Measurements from ENCODE around the gene PNKD.
"Not testable (repeated sequence)": the region's sequence is repeated elsewhere in the genome, so short reads cannot be mapped to it uniquely, and the experiment has no call there.

Gene PNKD

DNA sequence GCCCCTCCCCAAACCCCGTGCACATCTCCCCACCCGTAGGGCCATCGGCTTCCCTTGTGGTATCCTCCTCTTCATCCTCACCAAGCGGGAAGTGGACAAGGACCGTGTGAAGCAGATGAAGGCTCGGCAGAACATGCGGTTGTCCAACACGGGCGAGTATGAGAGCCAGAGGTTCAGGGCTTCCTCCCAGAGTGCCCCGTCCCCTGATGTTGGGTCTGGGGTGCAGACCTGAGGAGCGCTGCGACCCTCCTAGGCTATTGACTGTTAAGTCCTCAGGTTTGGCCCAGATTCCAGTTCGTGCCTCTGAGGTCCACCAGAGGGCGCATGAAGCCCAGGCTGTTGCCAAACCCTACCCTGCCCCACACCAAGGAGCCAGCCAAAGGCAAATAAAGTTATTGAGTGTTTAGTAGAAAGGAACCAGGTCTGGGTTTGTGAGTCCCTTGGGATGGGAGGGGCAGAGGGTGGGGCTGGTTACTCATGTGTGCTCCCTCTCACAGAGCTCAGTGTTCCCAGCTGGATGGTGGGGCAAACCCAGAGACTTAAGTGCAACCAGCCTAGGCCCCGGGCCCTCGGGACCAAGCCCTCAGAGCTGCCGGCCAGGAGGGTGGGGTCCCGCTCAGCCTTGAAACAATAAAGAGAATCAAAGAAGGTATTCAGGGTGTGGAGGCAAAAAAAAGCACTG is 2.4 kb downstream of the PNKD start:
- DNase-seq (ENCODE audit: low read depth, low spot score): peak; percentile 68

DNA sequence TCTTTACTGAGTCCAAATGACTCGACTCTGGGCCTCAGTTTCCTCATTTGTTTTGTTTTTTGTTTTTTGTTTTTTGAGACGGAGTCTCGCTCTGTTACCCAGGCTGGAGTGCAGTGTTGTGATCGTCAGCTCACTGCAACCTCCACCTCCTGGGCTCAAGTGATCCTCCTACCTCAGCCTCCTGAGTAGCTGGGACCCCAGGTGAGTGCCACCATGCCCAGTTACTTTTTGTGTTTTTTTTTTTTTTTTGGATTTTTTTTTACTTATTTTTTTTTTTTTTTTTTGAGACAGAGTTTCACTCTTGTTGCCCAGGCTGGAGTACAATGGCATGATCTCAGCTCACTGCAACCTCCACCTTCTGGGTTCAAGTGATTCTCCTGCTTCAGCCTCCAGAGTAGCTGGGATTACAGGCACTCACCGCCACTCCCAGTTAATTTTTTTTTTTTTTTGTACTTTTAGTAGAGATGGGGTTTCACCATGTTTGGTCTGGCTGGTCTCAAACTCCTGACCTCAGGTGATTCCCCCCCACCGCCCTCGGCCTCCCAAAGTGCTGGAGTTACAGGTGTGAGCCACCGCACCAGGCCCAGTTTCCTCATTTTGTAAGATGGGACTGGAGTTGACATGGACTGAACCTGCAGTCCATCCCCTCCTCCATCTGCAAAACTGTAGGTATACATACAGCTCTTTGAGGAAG is 3.0 kb downstream of the PNKD start:
- not testable (repeated sequence) for DNase-seq (ENCODE audit: low read depth, low spot score)

DNA sequence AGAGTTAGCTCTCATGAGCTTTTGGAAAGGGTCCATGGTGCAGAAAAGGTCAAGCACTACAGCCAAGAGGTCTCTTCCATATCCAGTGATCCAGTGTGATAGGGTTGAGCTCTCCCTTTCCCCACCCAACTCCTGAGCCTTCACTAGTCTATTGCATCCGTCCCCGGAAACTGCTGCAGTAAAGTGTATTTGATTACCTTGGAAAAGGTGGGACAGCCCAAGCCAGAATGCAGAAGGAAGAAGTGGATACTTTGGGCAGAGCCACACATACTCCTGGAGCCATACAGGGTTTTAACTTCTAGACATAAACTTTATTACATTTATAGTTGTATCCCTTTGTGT is 3.6 kb downstream of the PNKD start:
- DNase-seq (ENCODE audit: low read depth, low spot score): no peak

DNA sequence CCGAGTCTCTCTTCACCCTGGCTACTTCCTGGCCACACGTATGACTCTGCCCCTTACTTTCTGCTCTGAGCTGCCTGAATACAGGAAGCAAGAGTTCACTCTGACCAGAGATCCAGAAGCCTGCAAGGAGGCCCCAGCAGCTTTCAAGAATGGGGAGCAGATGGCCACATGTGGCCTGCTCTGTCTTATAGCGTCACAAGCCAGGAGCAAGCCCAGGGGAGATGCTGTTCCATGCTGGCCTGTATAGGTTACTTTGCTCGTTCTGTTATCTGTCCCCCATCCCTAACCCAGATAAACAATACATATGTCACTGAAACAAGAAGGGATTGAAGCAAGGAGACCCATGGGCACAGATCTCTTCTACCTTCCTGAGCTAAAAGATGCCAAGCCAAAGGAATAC is 4.3 kb downstream of the PNKD start:
- no peak for DNase-seq (ENCODE audit: low read depth, low spot score)

DNA sequence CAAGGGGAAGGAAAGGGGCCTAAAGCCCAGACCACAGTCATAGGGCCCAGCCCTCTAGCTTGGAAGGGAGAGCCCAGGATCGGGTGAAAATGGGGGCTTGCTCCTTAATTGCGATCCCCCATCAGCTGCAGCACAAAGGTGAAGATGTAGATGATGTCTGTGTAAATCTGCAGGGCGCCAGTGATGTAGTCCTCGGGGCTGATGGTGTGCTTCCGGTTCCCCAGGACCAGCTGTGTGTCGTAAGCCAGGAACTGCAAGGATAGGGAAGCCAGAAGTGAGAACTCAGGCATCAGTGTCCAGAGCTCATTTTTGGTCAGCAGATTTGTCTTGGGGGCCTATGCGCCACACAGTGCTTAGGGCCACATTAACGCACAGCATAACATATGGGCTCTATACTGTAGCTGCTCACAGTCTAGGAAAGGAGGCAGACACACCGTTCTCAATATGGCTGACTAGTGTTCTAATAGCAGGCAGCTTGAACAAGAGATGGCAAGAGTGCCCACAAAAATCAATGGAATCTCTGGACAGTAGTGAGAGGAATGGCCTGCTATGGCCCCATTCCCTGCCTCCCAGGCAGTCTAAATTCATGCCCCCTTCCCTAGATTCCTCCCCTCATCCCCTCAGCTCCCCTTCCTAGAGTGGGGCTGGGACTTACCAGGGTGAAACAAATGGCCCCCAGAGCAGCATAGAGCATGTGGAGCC is 5.2 kb downstream of the PNKD start:
- no peak for DNase-seq (ENCODE audit: low read depth, low spot score)

DNA sequence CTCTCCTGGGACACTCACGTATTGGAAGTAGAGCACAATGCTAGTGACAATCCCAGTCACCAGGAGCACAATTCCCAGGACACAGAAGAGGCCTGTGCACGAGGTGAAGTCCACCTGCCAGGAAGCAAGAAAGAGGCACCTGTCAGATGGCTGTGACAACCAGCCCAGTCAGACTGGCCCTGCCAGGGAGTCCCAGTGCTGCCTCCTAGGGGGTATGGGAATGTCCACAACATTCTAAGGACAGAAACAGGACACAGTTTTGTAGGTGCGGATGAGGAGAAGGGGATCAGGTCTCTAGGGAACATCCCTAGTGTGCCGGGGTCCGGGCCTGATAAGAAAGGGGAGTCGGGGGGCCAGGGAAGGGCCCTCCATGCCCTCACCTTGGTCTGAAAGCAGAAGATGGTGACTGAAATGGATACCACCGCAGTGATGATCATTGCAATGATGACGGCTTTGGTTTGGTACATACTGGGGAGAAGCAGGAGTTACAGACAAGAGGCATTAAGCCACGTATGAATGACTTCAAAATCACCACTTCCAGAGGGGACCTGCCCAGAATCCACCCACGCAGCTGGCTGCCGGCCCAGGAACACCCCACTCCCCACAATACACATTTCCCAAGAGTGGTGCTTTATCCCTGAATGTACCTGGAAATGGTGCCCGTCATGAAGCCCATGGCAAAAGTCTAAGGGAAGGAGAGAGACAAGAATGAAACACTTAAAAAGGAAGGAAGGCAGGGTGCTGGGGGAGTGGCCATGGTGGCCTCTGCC is 6.9 kb downstream of the PNKD start:
- no peak for DNase-seq (ENCODE audit: low read depth, low spot score)

DNA sequence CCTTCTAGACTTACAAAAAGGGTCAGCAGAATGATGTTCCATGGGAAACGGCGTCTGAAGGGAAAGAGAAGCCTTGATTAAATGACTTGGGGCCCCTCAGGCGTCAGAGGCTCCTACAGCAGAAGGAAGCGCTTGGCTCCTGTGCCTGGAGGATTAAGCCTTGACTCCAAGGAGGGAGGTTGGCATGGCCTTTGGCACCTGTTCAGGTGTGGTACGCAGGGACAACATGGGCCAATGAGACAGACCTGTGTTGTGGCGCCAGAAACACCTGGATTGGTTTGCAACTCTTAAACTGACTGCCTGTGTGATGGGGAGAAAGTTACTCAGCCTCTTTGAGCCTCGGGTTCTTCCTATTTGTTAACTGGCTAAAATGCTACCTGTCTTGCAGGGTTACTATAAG is 7.6 kb downstream of the PNKD start:
- DNase-seq (ENCODE audit: low read depth, low spot score): no peak

DNA sequence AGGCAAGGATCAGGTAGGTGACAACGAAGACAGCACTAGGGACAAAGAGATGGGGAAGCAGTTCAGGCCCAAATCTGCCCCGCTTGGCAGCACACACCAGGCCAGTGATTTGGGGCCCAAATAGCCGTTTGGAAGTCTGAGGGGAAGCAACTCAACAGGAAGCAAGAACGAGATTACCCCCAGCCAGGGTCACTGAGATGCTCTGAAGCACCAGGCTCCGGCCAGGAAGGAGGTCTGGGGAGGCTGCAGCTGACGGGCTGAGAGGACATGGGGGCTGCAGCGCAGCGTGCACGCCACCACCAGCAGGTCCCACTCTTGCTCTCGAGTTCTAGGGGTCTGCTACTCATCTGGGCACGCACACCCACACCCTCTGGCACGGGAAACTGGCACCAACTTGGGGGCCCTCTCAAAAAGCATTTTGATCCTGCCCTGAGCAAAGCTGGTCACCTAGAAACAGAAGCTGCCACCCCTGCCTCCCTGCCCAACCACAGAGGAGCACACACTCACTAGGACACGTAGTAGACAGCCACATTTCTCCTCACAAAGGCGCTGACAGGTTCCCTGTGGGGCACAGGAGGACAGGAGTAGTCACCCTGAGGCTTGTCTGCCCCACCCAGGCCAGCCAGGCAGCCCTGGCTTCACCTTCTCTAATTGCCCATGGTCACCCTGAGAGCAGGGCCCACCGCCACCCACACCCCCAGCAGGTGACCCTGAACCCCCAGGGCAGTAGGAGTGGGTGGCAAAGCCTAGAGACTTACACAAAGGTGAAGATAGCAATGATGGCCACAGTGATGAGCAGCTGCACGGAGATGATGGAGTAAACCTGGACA is 8.4 kb downstream of the PNKD start:
- no peak for DNase-seq (ENCODE audit: low read depth, low spot score)

DNA sequence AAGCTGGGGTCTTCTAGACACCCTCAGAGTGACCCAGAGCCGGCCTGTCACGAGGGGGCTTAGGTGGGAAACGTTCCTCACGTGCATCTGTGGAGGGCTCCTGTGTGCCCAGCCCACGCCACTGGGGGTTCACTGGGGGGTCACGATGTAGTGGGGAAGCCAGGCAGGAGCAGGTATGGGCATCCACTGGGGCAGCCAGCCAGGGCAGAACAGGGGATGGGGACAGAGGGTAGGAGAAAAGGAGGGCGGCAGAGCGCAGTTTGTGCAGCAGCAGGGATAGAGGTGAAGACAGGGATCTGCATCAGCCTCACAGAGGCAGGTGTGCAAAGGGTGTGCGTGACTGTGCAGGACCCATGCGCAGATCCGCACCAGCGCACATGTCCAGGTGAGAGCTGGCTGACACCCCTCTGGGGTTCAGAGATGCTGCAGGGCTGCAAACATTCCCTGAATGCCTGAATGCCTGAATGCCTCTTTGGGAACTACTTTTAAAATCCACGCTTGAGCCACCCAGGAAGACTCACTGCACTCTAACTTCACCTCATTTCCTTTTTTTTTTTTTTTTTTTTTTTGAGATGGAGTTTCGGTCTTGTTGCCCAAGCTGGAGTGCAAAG is 10.0 kb downstream of the PNKD start:
- no peak for DNase-seq (ENCODE audit: low read depth, low spot score)

DNA sequence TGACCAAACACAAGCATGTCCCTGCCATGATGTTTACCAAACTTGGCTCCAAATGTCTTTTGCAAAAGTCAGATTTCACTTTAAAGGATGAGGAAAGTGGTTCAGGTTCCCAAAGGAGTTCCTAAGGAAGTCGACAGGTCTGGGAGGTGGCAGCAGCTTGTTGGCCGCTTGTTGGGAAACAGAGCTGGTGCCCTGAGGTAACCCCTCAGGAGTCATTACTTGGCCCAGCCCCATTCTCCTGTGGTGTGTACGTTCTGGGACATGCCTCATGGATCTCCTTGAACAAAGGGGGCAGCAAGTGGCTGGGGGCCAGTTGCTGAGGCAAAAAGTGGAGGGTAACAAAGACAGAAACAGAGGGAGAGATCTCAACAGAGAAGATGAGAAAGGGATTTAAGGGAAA is 11.1 kb downstream of the PNKD start:
- no peak for DNase-seq (ENCODE audit: low read depth, low spot score)

DNA sequence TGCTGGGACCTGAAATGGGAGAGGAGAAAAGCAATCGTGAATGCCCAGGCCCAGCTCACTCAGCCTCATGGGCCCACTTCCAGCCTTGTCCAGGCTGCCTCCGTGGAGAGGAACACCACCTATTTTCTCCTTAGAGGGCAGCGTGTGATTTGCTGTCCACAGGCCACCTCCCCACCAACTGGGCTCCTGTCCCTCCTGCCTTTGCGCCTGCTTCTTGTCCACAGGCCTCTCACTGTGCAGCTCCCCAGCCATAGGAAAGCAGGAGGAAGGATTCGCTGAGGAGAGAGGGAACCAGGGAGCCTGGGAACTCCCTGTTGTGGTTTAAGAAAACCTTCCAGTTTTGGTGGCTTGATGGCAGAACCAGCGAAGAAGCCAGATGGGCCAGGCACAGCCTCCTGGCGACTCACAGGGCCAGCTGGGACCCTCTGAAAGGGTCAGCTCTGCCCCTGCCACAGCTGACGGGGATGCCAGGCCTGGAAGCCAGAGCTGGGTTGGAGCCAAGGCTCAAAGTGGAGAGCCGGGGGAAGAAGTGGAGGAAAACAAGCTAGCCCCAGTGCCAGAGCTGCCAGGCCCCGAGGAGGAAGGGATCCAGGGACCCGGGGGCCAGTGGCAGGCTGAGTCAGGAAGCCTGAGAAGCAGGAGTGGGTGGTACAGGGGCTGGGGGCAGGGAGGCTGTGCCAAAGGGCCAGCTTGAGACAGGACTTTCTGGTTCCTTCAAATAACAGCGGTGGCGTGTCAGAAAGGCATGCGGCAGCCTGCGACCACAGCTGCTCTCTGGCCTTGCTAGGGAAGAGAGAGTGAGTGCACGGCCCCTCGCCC is 12.1 kb downstream of the PNKD start:
- no peak for DNase-seq (ENCODE audit: low read depth, low spot score)

DNA sequence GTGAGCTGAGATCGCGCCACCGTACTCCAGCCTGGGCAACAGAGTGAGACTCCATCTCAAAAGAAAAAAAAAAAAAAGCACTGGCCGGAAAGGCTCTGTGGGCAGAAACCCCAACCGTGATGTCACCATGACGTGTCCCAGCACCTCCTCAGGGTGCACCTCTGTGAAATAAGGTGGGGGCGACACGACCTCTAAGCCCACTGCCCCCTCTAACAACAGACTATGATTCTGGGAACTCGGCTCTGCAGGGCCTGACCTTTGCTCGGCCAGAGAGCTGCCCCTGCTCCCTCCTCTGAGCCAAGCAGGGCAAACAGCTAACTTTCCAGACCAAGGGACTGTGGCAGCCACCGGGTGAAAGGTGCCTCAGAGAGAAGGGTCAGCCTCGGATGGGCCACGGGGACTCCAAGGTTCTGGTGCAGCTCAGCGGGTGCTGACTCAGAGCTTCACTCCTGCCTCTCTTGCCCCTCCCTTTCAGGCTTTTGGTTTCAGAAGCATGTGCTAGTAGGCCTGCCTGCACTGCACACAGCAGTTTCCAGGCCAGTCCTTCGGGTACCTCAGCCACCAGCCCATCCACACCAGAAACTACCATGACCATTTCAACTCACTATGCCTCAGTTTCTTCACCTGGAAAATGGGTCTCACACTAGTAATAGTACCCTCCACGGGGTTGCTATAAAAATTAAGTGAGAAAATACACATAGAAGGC is 13.9 kb downstream of the PNKD start:
- DNase-seq (ENCODE audit: low read depth, low spot score): no peak

DNA sequence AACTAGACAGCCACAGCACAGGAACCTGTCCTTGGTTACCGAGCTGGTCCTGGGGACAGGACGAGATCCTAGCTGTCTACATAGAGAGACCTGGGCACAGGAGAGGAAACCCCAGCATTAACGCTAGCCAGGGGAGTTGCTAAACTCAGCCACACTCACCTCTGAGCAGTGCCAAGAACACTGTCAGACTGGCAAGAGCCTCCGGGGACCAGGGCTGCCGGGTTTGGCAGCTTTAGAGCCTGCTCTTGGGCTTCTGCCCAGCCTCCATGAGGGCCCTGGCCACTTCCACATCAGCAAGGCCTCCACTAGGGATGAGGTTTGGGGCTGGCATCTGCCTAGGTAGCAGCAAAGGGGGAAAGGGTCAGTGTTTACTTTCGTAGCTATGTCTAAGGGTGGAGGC is 15.3 kb downstream of the PNKD start:
- DNase-seq (ENCODE audit: low read depth, low spot score): no peak

DNA sequence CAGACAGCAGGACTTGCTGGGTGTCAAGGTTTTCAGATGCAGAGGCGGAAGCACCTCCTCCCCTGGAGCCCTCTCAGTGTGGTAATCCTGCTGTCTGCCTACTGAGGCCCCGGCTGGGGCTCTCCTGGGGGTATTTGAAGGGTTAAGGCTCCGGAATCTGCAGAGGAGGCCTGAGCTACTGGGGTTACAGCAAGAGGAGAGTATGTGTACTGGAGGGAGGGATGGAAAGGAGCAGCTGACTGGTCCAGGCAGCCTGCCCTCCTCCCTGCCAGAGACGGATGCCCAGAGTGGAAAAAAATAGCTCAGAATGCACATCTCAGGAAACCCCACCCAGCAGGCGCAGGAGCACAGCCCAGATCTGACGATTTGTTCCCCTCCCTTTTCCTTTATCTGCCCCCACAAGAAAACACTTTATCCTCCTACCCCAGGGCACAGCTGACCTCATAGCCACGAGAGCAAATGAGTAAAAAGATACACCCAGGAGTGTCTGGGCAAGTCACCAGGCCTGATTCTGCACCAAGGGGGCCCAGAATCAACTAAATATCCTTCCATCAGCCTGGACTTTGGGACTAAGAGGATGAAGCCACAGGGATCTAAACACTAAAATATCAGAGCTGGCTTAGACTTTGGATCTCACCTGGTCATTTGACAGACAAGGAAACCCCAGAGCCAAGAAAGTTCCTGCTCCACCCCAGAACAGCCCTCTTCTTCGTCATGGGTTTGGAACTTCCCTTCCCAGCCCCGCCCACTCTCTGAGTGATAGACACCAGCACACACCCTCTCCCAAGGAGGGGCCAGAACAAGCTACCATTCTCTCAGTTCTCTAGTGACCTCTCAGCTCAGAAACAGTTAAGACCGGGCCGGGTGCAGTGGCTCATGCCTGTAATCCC is 16.5 kb downstream of the PNKD start:
- DNase-seq (ENCODE audit: low read depth, low spot score): peak; percentile 66

DNA sequence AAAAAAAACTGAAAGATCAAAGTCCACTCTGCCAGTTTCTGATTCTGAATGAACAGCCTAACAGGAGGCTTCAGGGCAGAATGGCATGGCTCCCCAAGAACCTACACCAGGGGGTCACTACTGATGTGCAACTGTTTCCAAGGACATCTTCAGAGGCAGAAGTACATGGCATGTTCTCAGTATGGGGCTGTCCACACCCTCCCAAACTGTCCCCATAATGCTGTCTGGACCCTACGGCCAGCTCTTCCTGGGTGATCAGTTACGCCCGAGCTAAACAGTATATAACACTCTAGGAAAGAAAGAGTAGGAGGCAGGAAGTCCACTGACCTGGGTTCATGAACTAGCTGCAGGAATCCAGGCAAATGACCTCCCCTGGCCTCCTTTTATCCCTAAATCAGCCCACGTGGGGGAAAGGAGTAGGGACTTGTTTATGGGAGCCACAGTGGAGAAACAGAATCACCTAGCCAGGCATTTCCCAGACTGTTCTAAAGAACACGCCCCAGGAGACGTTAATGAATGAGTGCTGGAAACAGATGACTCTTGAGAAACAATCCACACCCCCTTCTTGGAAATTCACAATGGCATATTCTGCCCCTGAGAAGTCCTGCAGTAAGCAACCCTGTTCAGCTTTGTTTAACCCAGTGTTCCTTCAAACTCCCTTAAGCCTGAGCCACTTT is 19.5 kb downstream of the PNKD start:
- DNase-seq (ENCODE audit: low read depth, low spot score): no peak

DNA sequence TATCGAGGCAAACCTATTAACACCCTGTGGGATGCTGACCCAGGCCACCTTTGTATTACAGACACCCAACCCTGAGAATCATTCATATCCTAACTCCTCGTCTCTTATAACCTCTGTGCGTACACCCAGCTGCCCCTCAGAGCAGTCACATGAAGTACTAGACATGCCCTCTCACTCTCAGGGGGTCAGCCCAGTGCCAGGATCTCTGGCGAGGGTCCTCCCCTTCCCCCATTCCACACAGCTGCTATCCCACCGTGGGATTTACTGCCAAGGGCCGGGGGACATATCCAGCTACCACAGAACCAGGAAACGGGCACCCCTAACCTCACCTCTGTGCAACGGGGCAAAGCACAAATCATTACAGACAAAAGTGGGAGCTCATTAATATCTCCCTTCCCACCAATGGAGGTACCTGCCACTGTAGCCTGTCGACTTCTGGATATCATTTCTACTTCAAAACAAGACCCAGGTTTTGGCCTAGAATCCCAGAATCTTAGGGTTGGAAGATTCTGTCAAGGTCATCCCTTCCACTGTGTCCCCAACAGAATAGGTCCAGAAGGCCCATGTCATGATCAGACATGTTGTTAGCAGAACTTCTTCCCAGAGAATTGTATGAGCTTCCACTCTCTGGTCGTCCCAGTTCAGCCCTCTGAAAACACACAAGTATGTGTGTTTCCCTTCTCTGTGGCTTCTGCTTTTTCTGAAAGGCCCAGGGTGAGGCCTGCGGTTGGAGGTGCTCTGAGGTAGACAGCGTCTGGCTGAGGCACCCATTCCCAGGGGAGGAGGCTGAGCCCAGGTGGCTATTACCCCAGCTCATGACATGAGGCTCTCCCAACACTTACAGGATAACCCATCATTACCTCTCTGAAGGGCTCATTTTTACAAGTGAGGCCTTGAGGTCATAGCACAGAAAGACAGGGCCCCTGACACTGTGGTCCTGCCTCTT is 20.3 kb downstream of the PNKD start:
- DNase-seq (ENCODE audit: low read depth, low spot score): no peak

All from smooth muscle cell of the brain vasculature (primary cell).